ENCODE results near the gene SBNO2.

SBNO2 gene

GRCh38 chr19:1169411-1169791, 4.7 kb downstream of the SBNO2 start:
- no peak for DNase-seq (ENCODE audit: low read depth)

GRCh38 chr19:1168572-1169410, 5.3 kb downstream of the SBNO2 start:
- peak; percentile 47 for DNase-seq (ENCODE audit: low read depth)

DNA sequence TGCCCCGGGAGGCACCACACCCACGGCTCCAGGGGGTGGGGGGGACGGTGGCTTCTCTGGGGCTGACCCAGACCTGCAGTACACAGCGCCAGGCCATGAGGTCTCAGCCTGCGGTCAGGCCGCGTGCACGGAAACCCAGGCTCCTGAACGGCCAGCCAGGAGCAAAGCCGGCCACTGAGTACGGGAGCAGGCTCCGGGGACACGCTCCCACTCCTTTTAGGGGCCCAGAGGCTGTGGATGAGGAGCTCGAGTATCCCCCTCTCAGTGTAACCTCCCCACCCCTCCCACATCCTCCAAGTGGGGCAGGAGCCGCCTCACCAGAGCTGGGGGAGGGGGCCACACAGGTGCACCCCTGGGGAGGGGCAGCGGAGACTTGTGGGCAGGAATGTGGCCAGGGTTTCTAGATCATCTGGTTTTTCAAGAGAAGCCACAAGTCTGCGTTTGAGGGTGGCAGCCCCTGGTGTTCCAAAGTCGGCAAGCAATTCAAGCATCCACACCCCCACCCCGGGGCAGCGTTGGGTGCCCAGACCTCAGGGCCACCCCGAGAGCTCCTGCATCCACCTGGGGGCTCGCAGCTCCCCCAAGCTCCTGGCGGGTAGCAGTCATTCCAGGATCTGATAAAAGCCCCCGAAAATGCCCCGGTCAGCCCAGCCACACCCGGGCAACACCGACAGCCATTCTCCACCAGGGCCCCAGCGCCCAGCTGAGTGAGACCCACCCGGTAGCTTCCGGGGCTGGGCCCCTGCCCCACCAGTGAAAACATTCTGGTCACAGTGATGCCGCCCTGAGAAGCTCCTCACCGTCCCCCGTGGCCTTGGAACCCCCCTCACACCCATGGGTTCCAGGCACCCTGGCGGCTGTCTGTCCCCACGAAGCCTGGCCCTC, 6.1 kb downstream of the SBNO2 start:
- DNase-seq (ENCODE audit: low read depth): no peak

DNA sequence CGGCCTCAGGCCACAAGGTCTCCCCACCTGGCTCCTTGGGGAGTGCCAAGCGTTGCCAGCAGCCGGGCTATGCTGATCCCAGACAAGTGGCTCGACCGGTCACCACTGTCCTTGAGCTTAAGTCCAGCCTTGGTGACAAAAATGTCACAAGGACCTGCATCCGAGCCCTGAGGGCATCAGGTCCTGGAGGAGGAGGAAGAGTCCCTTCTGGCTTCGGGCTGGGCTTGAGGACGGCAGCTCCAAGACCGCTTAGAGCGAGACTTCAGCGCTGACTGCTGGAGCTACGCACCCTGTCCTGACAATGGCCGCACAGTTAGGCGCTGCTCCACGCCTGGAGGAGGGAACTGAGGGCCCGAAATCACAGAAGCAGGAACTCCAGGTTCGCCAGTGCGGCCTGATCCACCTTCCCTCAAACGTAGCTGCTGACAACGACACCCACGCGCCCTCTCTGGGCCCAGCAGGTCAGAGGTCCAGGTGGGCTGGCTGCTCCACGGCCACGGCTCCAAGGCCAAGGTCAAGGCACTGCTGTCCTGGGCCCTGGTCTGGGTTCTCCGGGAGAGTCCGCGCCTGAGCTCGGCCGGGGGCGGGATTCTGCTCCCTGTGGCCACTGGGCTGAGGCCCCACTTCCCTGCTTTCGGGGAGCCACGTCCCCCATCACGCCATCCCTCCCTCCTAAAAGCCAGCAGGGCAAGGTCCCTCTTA, 7.0 kb downstream of the SBNO2 start:
- no peak for DNase-seq (ENCODE audit: low read depth)

DNA sequence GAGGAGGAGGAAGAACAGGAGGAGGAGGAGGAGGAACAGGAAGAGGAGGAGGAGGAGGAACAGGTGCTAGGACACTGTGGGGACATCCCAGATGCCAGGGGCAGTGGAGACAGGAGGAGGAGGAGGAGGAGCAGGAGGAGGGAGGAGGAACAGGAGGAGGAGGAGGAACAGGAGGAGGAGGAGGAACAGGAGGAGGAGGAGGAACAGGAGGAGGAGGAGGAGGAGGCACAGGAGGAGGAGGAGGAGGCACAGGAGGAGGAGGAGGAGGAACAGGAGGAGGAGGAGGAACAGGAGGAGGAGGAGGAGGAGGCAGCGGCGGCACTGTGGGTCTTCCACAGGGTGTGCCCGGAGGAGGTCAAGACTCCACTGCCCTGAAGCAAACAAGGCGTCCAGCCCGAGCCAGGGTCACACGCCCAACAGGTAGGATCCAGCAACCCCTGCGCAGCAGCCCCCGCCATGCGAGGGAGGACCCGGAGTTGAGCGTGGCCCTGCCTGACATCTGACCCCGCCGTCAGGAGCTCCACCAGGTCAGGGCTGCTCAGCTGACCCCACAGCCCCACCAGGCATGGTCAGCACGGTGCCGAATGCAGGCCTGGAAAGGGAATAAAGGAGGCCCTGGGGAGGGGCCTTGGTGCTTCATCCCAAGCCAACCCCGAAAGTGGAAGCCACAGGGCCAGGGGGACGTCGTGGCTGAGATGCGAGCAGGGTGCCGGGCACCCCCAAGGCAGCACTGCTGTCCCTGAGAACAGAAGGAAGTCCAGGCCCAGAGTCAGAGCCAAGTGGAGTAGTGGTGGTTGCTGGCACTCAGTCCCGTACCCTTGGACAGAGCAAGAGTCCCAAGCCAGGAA, 9.2 kb downstream of the SBNO2 start:
- no peak for DNase-seq (ENCODE audit: low read depth)

- no peak for DNase-seq (ENCODE audit: low read depth)
These were observed 10.0 kb downstream of the SBNO2 start for GRCh38 chr19:1163934-1164683.

GRCh38 chr19:1163283-1163933, 10.7 kb downstream of the SBNO2 start:
- no peak for DNase-seq (ENCODE audit: low read depth)

- DNase-seq (ENCODE audit: low read depth): no peak
These were observed 11.4 kb downstream of the SBNO2 start for GRCh38 chr19:1162404-1163282.

DNA sequence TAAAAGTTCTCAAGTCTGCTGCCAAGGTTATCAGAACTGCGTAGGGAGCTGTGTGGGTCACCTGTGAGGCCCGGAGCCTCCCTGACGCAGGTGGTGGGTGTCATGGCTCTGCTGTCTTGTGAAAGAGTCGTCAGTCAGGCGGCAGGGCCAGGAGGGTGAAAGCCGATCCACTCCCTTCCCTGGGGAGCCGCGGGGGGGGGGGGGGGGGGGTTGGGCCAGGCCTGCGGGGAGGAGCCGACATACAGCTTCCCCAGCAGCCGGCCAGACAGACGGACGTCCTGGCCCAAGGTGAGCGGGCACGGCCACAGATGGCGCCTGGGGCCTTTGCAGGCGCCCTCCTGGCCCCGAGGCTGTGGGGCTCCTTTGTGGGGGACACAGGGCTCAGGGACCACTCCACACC, 12.4 kb downstream of the SBNO2 start:
- no peak for DNase-seq (ENCODE audit: low read depth)

DNA sequence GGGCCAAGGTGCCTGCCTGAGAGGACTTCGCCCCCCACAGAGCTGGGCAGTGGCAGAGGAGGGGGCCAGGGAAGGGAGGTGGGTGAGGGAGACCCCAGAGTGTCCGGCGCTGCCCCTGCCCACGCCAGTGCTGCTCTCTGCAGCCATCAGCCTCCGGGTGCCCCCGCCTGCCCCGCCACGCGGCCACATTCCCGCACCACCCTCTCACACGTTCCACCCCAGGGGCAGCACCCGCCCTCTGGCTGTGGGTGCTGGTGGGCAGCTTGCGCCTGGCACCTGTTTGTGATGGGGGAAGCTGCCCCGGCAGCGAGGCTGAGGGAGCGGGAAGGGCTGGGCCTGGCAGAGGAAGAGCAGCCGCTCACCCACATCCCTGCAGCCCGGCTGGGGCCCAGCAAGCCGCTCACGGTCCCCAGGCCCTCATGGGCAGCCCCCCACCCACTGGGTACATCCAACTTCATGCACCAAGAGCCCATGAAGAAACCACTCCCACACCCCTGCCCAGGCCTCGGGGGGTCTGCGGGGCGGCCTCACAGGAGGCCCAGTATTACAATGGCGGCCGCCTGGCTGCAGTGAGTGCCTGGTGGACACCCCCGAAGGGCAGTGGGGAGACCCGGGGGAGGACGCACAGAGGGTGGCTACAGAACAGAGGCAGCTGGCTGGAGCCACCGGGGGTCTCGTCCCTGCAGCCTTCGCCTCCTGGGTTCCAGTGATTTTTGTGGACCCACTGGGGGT, 14.0 kb downstream of the SBNO2 start:
- no peak for DNase-seq (ENCODE audit: low read depth)

DNA sequence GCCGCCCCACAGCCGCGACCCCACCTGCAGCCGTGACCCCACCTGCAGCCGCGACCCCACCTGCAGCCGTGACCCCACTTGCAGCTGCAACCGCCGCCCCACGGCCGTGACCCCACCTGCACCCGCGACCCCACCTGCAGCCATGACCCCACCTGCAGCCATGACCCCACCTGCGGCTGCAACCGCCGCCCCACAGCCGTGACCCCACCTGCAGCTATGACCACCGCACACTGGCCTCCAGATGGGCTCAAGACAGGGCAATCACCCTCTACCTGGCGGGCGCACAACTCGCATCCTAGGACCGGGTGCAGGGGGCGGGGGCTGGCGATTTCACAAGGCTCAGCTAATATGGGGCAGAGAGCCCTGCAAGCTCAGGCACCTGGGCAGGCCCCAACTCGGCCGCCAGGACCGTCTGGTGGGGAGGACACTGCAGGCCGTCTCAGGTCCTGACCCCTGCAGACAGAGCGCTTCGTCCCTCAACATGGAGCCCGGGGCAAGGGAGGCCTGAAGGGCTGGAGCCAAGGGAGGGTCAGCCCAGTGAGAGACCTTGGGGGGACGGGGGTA, 15.1 kb downstream of the SBNO2 start:
- no peak for DNase-seq (ENCODE audit: low read depth)

DNA sequence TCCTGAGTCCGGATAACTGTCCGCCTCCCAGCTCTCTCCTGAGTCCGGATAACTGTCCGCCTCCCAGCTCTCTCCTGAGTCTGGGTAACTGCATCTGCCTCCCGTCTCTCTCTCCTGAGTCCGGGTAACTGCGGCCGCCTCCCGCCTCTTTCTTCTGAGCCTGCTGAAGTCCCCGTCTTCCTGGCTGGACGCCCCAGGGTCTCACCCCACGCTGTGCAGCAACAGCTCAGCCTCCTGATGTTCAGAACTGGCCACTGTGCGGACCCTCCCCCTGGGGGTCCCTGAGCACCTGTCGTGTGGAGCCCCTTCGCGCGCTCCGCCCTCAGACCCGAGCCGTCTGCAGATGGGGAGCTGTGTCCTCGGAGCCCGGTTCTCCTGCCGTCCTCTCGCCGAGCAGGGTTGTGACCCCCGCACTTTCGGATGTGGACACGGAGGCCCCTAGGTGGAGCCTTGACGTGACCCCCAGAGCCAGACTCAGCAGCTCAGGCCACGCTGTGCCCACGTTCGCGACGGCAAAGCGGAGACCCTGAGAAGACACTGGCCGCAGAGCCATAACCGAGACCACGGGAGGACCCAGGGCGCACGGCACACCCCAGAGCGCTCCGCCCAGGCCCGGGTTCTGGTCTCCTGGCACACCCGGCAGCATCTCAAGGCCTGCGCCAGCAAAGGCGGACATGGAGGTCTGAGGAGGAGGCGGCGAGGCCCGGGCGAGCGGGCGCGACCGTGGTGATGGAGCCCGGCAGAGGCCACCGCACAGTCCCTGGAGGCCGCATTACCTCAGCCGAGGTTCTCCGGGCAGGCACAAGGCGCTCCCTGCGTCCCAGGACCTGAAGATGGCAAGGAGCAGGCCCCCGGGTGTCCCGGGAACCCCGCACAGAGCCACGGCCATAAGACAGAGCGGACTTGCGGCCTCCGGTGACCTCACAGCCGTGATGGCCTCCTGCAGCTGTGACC, 15.9 kb downstream of the SBNO2 start:
- DNase-seq (ENCODE audit: low read depth): no peak

DNA sequence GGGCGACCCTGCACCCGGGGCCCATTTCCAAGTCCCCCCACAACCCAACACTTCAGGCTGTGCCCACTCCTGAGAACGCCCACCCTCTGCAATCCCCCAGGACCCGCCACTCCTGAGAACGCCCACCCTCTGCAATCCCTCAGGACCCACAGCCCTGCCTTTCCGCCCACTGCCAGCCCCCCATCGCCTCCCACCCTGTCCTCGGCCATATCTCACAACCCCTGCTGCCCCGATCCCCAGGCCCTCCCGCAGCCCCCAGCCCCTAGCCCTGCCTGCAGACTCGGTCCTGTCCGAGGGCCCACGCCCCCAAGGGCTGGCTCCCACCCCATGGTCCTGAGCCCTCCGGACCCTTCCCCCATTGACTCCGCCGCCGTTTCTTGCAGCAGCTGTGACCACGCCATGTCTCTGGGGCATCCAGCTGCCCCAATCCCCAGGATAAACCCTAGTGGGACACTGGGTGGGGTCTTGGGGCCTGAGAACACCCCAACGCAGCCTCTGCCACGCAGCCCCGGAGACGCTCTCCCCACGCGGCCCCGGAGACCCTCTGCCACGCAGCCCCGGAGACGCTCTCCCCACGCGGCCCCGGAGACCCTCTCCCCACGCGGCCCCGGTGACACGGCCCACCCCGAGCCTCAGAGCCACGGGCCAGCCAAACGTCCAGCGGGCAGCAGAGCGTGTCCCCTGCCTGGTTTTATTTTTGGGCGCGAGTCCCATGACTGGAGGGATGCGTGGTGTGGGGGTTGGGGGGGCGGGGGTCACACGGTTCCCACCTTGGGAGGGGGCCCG, 17.0 kb downstream of the SBNO2 start:
- DNase-seq (ENCODE audit: low read depth): no peak

DNA sequence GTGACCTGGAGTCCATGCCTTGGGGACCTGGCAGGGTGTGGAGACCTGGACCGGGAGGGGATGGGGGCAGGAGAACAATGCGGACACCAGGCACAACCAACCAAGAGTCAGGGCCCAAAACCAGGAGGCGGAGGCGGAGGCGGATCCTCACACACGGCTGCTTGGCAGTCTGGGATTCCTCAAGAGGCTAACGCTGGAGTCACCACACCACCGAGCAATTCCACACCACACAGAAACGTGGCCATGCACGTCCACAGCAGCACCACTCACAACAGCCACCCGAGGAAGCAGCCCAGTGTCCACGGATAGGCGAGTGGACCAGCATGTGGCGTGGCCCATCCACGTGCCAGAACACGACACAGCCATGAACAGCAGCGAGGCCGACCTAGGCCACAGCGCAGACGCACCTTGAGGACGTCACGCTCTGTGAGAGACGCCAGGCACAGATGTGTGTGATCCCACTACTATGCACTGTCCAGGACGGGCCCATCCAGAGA, 17.7 kb downstream of the SBNO2 start:
- no peak for DNase-seq (ENCODE audit: low read depth)

DNA sequence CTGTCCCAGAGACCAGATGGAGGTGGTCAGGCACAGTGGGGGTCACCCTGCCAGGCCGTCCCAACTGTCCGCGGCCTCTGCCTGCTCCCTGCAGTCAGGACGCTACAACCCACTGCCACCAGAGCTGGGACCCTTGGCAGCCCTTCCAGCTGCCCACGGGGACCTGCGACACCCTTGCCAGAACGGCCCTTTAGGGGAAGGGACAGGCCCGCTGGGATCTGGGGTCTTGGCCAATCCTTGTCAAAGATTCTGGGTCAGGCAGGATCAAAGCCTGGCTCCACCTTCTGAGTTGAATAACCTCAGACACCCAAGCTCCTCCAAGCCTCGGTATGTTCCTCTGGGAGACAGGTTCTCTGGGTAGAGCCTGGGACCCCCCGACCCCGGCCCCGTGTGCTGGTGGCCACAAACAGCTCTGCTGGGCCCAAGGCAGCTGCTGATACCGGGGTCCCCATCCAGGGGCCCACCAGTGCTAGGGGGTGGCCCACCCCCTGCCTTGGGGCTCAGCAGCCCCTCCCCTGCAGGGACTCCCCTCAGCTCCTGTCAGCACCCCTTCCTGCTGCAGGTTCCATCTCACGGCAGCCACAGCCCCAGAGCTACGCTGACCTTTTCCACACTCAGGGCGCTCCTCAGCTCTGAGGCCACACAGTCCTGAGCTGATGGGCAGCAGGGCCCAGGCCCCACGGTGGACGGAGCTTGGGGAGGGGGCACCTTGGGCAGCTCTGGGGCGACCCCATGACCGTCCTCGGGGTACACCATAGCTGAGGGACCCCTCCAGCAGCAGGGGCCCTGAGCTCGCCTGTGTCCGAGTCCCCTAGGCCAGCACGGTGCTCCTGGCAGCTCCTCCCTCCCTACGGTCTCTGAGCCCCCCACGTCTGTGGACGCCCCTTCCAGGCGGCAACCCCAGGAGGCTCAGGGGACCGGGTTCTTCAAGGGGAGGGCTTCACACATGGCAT, 18.4 kb downstream of the SBNO2 start:
- no peak for DNase-seq (ENCODE audit: low read depth)

Measured in stromal cell of bone marrow (primary cell).